ENCODE data around the gene UBE2O. TPM values are rescaled to one million over a fixed set of nuclear protein-coding genes. Genes with fewer than 3 reads are reported as not detected.

The UBE2O gene
- total and polyA plus RNA-seq, 4 donors: 3.3 to 71.5 (median 9.2) TPM

GRCh38 chr17:76439314-76439928, 13.5 kb downstream of the UBE2O start (continued):
- TF ChIP-seq REST (IDR thresholded peaks at IDR 0.05): no peak

GRCh38 chr17:76438906-76439305, 14.0 kb downstream of the UBE2O start:
- TF ChIP-seq FOXA2 (IDR thresholded peaks at IDR 0.05): no peak
- TF ChIP-seq JUND (IDR thresholded peaks at IDR 0.05): no peak
- no peak for TF ChIP-seq YY1 (IDR thresholded peaks at IDR 0.05)
- TF ChIP-seq GABPA (IDR thresholded peaks at IDR 0.05 in 1 of 2, conservative IDR thresholded peaks at IDR 0.05 in 1 of 2): no peak
- no peak for TF ChIP-seq ZBTB33 (IDR thresholded peaks at IDR 0.05)
- no peak for TF ChIP-seq SP1 (IDR thresholded peaks at IDR 0.05)
- no peak for TF ChIP-seq CTCF (IDR thresholded peaks at IDR 0.05; ENCODE audit: low read depth, low read length, missing input control)
- TF ChIP-seq HNF4G (IDR thresholded peaks at IDR 0.05): no peak
- TF ChIP-seq RXRA (IDR thresholded peaks at IDR 0.05): no peak
- TF ChIP-seq TAF1 (conservative IDR thresholded peaks at IDR 0.05): no peak
- no peak for TF ChIP-seq HNF4A (conservative IDR thresholded peaks at IDR 0.05)
- TF ChIP-seq EGR1 (IDR thresholded peaks at IDR 0.05; ENCODE audit: low read depth in 2 of 2): no peak
- no peak for TF ChIP-seq RAD21 (IDR thresholded peaks at IDR 0.05)
- no peak for TF ChIP-seq ATF3 (IDR thresholded peaks at IDR 0.05)
- Histone ChIP-seq H3K9me3 (ENCODE audit: control insufficient read depth in 4 of 4, low read length in 3 of 4) (no peaks in the 10 kb centered on the region), H3K36me3 (ENCODE audit: control insufficient read depth in 4 of 4, insufficient read depth in 3 of 4, low read depth in 1 of 4, low read length in 3 of 4) (peaks cover 0 to 2% (median 0%) of the 10 kb centered on the region in 4 donors), H3K4me1 (ENCODE audit: control insufficient read depth in 4 of 4, insufficient read depth in 4 of 4, low read length in 3 of 4) (no peaks in the 10 kb centered on the region), H3K4me3 (ENCODE audit: low read depth in 1 of 3, low read length in 3 of 3) (no peak overlapping the region), H3K27me3 (ENCODE audit: control insufficient read depth in 4 of 4, insufficient read depth in 4 of 4, low read length in 3 of 4) (no peaks in the 10 kb centered on the region), H3K27ac (ENCODE audit: low read depth in 1 of 2, low read length in 2 of 2) (no peak overlapping the region), H3K9ac (ENCODE audit: low read depth in 1 of 2, low read length in 2 of 2) (no peak overlapping the region)
- WGBS: 87% methylated on average over 9 of the region's 9 CpGs
- no peak for DNase-seq (ENCODE audit: low spot score)

Data from liver (tissue), 9 donors.